HG03520 (cell line): ENCODE results near the gene SPAG16.

Source experiments
- ATAC-seq: cut with Tn5 transposase; IDR thresholded peaks from one replicate; pipeline ENCODE4 v1.9.1; 2021; ENCODE audit warnings: mild to moderate bottlenecking, moderate library complexity; ENCODE audit not compliant: unreplicated experiment

SPAG16 gene

DNA sequence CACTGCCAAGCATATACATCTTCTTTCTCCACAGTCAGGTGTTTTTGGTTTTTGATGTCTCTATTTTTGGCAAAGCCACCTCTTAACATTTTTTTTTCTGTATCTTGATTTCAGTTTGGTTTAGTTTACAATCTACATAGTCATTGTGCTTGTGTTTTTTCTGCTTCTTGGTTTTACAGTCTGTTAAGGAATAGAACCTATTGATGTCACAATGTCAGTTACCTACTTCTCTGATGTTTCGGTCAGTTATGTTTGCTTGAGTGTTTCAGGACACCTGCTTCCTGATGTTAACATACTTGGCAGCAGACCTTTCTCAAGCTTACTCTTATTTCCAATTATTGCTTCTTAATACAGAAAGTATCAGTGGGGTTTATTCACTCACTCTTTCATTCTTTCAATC, 253.3 kb downstream of the SPAG16 start:
- ATAC-seq, result no peak

- no peak for ATAC-seq
Measured at GRCh38 chr2:213544940-213545339, 260.7 kb downstream of the SPAG16 start.

- no peak for ATAC-seq
Measured at GRCh38 chr2:213545481-213545880, 261.2 kb downstream of the SPAG16 start.

DNA sequence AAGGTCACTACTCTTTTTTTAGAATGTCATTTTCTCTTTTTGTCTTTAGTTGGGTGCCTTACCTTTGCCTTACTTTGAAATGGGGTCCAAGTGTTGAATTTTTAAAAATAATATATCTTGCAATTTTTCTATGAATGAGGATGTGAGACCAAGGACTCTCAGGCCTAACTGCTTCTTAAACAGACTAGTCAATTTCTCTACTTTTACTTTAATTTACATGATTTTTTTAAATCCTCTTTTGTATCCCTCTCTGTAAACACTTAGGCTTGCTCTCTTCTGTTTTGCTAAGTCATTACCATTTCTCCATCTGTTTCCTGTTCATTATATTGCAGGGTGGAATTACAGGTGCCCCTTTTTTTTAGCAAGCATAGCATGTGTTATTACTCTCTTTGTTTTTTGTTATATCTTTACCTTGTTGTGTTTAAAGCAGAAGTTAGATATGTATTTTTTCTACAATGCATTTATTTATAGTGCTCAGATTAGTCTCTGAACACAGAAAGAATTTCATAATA, 261.8 kb downstream of the SPAG16 start:
- no peak for ATAC-seq

DNA sequence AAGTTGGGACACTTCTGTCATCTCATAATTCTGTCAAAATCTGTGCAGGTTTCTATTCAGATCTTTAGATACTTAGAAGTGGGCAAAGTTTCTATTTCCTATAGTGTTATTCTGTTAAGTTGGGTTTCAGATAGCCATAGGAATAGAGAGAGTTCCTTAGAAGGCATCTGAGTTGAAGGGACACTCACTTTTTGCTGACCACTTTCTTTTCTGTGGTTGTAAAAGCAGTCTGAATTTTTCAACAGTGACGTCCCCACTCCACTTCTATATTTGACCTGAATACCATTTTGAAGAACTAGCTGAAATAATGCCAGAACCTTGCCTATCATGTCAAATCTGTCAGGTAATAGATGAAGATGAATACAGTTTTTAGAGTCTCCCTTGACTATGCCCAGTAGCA, 267.3 kb downstream of the SPAG16 start:
- ATAC-seq, result no peak

- no peak for ATAC-seq
Measured at GRCh38 chr2:213559053-213559452, 274.8 kb downstream of the SPAG16 start.

- ATAC-seq, result no peak
Measured at GRCh38 chr2:213561759-213562158, 277.5 kb downstream of the SPAG16 start.

GRCh38 chr2:213562539-213563180, 278.4 kb downstream of the SPAG16 start:
- ATAC-seq, result no peak

DNA sequence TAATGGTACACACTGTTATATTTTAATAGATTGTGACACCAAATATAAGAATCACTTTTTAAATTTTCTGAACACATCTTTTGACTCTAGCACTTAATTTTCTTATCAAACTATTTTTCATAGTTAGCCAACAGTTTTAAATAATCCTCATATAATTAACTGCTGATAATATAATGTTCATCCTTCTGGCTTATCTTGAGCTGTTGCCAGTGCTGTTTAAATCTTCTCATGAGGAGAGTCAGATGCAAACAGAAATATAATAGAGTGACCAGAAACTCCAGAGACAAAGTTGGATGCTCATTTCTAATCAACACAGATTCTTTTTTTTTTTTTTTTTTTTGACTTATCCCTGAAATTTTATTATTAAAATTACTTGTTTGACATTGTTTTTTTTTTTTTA, 282.6 kb downstream of the SPAG16 start:
- no peak for ATAC-seq

DNA sequence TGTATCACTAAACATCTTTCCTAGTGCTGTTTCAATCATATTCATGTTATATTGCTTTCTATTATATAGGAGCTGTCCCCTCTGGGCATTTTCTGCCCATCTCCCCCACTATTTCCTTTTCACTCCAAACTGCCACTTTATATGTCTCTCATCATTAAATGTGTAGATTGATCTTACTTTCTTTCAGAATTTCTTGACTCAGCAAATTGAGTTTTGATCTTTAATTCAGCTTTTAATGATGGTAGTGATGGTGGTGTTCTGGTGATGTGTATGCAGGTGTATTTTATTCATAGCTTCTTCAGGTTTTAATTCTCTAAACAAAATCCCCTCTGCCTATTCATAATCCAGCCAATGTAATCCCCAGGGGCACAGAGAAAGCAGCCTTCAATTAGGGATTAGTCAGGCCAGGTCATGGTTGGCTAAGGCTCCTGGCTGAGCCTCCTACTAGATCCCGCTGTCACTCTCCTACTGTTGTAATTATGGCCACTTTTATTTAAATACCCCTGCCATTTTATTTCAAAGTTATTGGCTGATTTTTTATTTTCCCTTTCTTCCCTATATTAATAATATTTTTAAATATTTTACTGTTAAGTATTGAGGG, 325.4 kb downstream of the SPAG16 start:
- no peak for ATAC-seq

- peak; percentile 62 for ATAC-seq
Measured at GRCh38 chr2:213627054-213627710, 342.9 kb downstream of the SPAG16 start.

DNA sequence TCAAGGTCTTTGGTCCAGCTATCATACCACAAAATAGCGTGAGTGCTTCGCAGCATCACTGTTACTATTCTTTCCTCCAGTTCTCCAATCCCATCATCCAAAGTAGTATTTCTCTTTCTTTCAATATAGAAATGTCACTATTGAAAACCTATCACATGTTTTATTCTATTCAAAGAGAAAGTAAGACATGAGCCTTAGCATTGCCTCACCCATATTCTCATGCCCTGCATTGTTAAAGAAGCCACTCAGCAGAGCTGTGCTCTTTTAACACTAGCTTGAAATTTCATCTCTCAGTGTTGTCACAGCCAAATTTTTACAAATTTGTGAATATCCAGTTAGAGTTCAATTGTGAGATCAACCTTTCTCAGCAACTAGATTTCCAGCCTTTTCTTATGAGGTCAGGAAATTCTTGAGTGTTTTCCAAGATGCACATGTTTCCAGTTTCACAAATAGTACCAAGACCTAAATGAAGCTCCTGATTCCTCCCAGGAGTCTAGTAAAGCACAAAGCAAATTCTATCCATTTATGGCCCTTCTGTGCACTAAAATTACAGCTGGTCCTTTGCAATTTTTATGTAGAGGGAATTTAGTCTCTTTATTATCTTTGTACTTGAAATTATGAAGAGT, 343.7 kb downstream of the SPAG16 start:
- ATAC-seq, result peak; percentile 37

GRCh38 chr2:213640738-213641425, 356.6 kb downstream of the SPAG16 start:
- no peak for ATAC-seq

GRCh38 chr2:213644926-213645325, 360.7 kb downstream of the SPAG16 start:
- ATAC-seq, result no peak

DNA sequence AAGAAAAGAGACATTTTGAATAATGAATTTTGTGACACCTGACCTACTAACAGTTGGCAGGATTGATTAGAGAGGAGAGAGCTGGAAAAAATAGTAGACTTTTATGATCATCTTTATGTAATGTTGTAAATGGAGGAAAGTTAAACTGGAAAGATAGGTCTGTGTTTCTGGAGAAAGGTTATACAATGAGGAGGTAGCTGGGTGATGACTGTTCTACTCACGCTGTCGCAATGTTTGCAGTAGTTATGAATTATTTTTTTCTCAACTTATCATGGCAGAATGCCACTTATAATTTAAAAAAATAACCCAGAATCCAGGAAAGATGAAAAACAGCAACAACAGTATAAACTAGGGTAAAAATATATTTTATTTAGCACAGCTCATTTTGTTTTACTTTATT, 364.9 kb downstream of the SPAG16 start:
- ATAC-seq, result no peak

DNA sequence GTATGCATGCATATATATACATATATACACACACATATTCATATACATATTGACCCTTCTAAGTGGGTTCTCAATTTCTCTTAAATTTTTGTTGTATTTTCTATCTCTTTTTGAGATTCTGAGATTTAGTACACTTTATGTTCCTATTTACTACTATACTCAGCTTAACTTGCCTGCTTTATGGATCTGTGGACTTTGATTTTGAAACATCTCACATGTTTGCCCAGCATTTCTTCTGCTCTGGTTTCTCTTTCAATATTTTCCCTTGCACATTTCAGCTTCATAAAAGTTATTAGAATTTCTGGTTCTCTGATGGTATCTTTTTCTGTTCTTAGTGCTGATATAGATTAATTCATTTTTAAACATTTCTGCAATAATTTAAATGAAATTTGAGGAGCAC, 380.6 kb downstream of the SPAG16 start:
- ATAC-seq, result no peak

GRCh38 chr2:213669657-213670056, 385.4 kb downstream of the SPAG16 start:
- no peak for ATAC-seq

GRCh38 chr2:213678437-213679218, 394.4 kb downstream of the SPAG16 start:
- ATAC-seq, result peak; percentile 63

DNA sequence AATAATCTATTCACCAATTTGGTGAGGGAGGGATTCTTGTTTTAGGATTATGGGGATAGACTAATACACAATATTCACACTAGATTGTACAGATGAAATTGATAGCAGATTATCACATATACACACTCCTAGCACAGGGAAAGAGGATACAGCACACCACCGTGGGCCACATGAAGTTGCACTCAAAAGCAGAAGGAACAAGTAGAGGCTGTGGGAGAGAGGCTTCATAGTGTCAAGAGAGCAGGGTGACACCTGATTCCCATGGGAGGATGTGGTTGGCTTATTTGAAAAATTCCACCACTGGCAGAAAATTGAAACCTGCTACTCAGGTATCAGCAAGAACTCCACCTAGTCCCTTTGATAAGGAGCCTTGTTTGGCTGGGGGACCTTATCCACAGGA, 395.6 kb downstream of the SPAG16 start:
- ATAC-seq, result no peak

- ATAC-seq, result no peak
Measured at GRCh38 chr2:213682276-213682675, 398.0 kb downstream of the SPAG16 start.
